H1 (cell line): ENCODE measurements around the gene ZNF777. TPM values are rescaled to one million over a fixed set of nuclear protein-coding genes. Genes with fewer than 3 reads are reported as not detected.

Experiments
- CTCF ChIA-PET: fragments of 300-600 bp; sonication (Branson Sonifier 250); formaldehyde crosslinking; loops from one replicate; lab custom pipeline; 2021; ENCODE audit not compliant: partially characterized antibody; lab: Charles Lee
- POLR2A ChIA-PET: fragments of 300-600 bp; sonication (Branson Sonifier 250); formaldehyde crosslinking; loops from one replicate; lab custom pipeline; 2021; ENCODE audit warnings: inconsistent platforms; ENCODE audit not compliant: partially characterized antibody; lab: Charles Lee
- DNase-seq, 2 experiments: peaks; one replicate each; pipeline versions ENCODE4 v3.0.0 to v3.0.0-alpha.2; 2010 to 2022; ENCODE audit warnings: low spot score in 2 of 2, low read depth in 1 of 2, mixed read lengths in 1 of 2
- FAIRE-seq: peaks from 2 replicates; lab custom pipeline; 2011; peaks lifted over from hg19 to GRCh38; lab: Jason Lieb, UNC
- H2AFZ ChIP-seq: 2 replicates; pipeline ENCODE4 v1.8.1; 2012; ENCODE audit warnings: low read length, inconsistent platforms
- H2AK5ac ChIP-seq: 2 replicates; pipeline ENCODE4 v1.6.1; 2013; ENCODE audit warnings: low read depth, low read length
- H2BK120ac ChIP-seq: replicated peaks from 2 replicates; pipeline ENCODE3; 2013; ENCODE audit warnings: low read depth, low read length, inconsistent platforms
- H2BK12ac ChIP-seq: 2 replicates; pipeline ENCODE4 v1.6.1; 2013; ENCODE audit warnings: low read depth, low read length
- H2BK15ac ChIP-seq: 2 replicates; pipeline ENCODE4 v1.6.1; 2013; ENCODE audit warnings: low read length
- H2BK20ac ChIP-seq: 2 replicates; pipeline ENCODE4 v1.6.1; 2013; ENCODE audit warnings: low read length
- H2BK5ac ChIP-seq: 2 replicates; pipeline ENCODE4 v1.6.1; 2013; ENCODE audit warnings: low read depth, low read length
- H3K14ac ChIP-seq: 2 replicates; pipeline ENCODE4 v1.6.1; 2013; ENCODE audit warnings: inconsistent platforms; ENCODE audit not compliant: insufficient read length
- H3K18ac ChIP-seq: 2 replicates; pipeline ENCODE4 v1.6.1; 2013; ENCODE audit warnings: low read length; ENCODE audit errors: extremely low read depth
- H3K23ac ChIP-seq: 2 replicates; pipeline ENCODE4 v1.6.1; 2013; ENCODE audit warnings: inconsistent platforms; ENCODE audit not compliant: insufficient read length
- H3K23me2 ChIP-seq: 2 replicates; pipeline ENCODE4 v1.6.1; 2013; ENCODE audit warnings: low read depth, low read length
- H3K27ac ChIP-seq: 2 replicates; pipeline ENCODE4 v1.6.1; 2011; ENCODE audit warnings: low read depth, low read length, inconsistent platforms
- H3K27me3 ChIP-seq, 4 experiments: replicated peaks in 1 of 4; 1 replicate in 1 of 4; 2 replicates in 3 of 4; pipeline versions ENCODE4 v1.6.1 to v1.8.1; 2011 to 2013; ENCODE audit warnings: low read length in 3 of 4, mild to moderate bottlenecking in 3 of 4, inconsistent platforms in 2 of 4, mixed read lengths in 2 of 4, moderate library complexity in 1 of 4; ENCODE audit not compliant: control insufficient read depth in 3 of 4, insufficient read depth in 3 of 4; ENCODE audit errors: extremely low read depth in 1 of 4
- H3K36me3 ChIP-seq, 4 experiments: 2 replicates each; pipeline versions ENCODE4 v1.6.1 to v1.8.1; 2011 to 2013; ENCODE audit warnings: mild to moderate bottlenecking in 4 of 4, low read length in 3 of 4, moderate library complexity in 2 of 4, control low read depth in 1 of 4, inconsistent platforms in 1 of 4; ENCODE audit not compliant: insufficient read depth in 4 of 4, control insufficient read depth in 2 of 4
- H3K4ac ChIP-seq: replicated peaks from 2 replicates; pipeline ENCODE3; 2013; ENCODE audit warnings: low read length, low read depth, mixed read lengths, inconsistent platforms; ENCODE audit not compliant: insufficient read length
- H3K4me1 ChIP-seq, 4 experiments: replicated peaks in 1 of 4; 1 replicate in 1 of 4; 2 replicates in 3 of 4; pipeline versions ENCODE4 v1.6.1 to v1.8.1; 2011 to 2013; ENCODE audit warnings: low read length in 3 of 4, inconsistent platforms in 2 of 4, mixed read lengths in 1 of 4; ENCODE audit not compliant: insufficient read depth in 4 of 4, control insufficient read depth in 3 of 4
- H3K4me2 ChIP-seq, 2 experiments: 2 replicates each; pipeline versions ENCODE4 v1.6.1 to v1.8.1; 2011 to 2013; ENCODE audit warnings: low read depth in 2 of 2, low read length in 2 of 2, control low read depth in 1 of 2, inconsistent platforms in 1 of 2, mild to moderate bottlenecking in 1 of 2; ENCODE audit not compliant: insufficient read depth in 1 of 2
- H3K4me3 ChIP-seq, 4 experiments: fragments of 200-600, 300-600 bp in 1 of 4; sonication (generic), shearing (Covaris generic), sonication (Bioruptor Twin) in 1 of 4; 2 replicates each; pipeline versions ENCODE4 v1.5.1 to v1.8.1; 2011 to 2016; ENCODE audit warnings: low read length in 4 of 4, low read depth in 3 of 4, control low read depth in 2 of 4, inconsistent platforms in 2 of 4, mild to moderate bottlenecking in 2 of 4, mixed read lengths in 1 of 4, moderate library complexity in 1 of 4; ENCODE audit not compliant: insufficient read depth in 2 of 4; ENCODE audit errors: extremely low read depth in 1 of 4
- H3K56ac ChIP-seq: replicated peaks from 2 replicates; pipeline ENCODE3; 2013; ENCODE audit warnings: low read depth, mild to moderate bottlenecking, mixed read lengths, low read length, inconsistent platforms; ENCODE audit not compliant: insufficient read length
- H3K79me1 ChIP-seq: 2 replicates; pipeline ENCODE4 v1.6.1; 2013; ENCODE audit warnings: low read depth, low read length, control low read depth
- H3K79me2 ChIP-seq, 2 experiments: 2 replicates each; pipeline versions ENCODE4 v1.6.1 to v1.8.1; 2012 to 2013; ENCODE audit warnings: low read length in 2 of 2, mild to moderate bottlenecking in 2 of 2, inconsistent platforms in 1 of 2; ENCODE audit not compliant: insufficient read depth in 2 of 2, control insufficient read depth in 1 of 2
- H3K9ac ChIP-seq, 4 experiments: replicated peaks in 1 of 4; 1 replicate in 1 of 4; 2 replicates in 3 of 4; pipeline versions ENCODE4 v1.6.1 to v1.8.1; 2011 to 2013; ENCODE audit warnings: low read depth in 3 of 4, low read length in 3 of 4, control low read depth in 2 of 4, mild to moderate bottlenecking in 2 of 4, moderate library complexity in 2 of 4, inconsistent platforms in 1 of 4; ENCODE audit errors: extremely low read depth in 1 of 4
- H3K9me3 ChIP-seq, 2 experiments: 2 replicates each; pipeline versions ENCODE4 v1.6.1 to v1.8.1; 2012 to 2013; ENCODE audit warnings: mild to moderate bottlenecking in 2 of 2, moderate library complexity in 2 of 2, control low read depth in 1 of 2, inconsistent platforms in 1 of 2, low read depth in 1 of 2, low read length in 1 of 2, mixed read lengths in 1 of 2; ENCODE audit not compliant: insufficient read depth in 2 of 2
- H4K20me1 ChIP-seq, 2 experiments: replicated peaks in 1 of 2; 2 replicates each; pipeline versions ENCODE3 to v1.8.1; 2011 to 2013; ENCODE audit warnings: inconsistent platforms in 2 of 2, low read length in 2 of 2, mild to moderate bottlenecking in 1 of 2; ENCODE audit not compliant: insufficient read depth in 2 of 2, control insufficient read depth in 1 of 2
- H4K5ac ChIP-seq: 2 replicates; pipeline ENCODE4 v1.6.1; 2013; ENCODE audit warnings: low read length, low read depth, mixed read lengths, inconsistent platforms; ENCODE audit not compliant: insufficient read length
- H4K8ac ChIP-seq: 2 replicates; pipeline ENCODE4 v1.8.0; 2013; ENCODE audit warnings: mild to moderate bottlenecking, moderate library complexity, low read length, inconsistent platforms; ENCODE audit not compliant: insufficient read depth; ENCODE audit errors: extremely low read depth
- H4K91ac ChIP-seq: replicated peaks from 2 replicates; pipeline ENCODE3; 2013; ENCODE audit warnings: low read length, mixed read lengths, inconsistent platforms; ENCODE audit not compliant: insufficient read length
- CTCF ChIP-seq, 3 experiments: IDR thresholded peaks; 1 replicate in 2 of 3; 2 replicates in 1 of 3; pipeline versions ENCODE4 v1.5.1 to v1.6.1; 2011; ENCODE audit warnings: low read length in 3 of 3, mild to moderate bottlenecking in 3 of 3, inconsistent platforms in 2 of 3, low read depth in 1 of 3, moderate library complexity in 1 of 3; ENCODE audit not compliant: insufficient read depth in 1 of 3; ENCODE audit errors: control extremely low read depth in 1 of 3
- EP300 ChIP-seq, 2 experiments: IDR thresholded peaks; 1 replicate in 1 of 2; 2 replicates in 1 of 2; pipeline ENCODE4 v1.6.1; 2011 to 2012; ENCODE audit warnings: low read depth in 2 of 2, low read length in 2 of 2, mild to moderate bottlenecking in 2 of 2, borderline replicate concordance in 1 of 2, inconsistent platforms in 1 of 2, moderate library complexity in 1 of 2
- GABPA ChIP-seq: IDR thresholded peaks from 2 replicates; pipeline ENCODE4 v1.6.1; 2011; ENCODE audit warnings: mild to moderate bottlenecking, low read length, moderate library complexity, borderline replicate concordance; ENCODE audit not compliant: insufficient read depth
- RAD21 ChIP-seq, 2 experiments: IDR thresholded peaks in 1 of 2; conservative IDR thresholded peaks in 1 of 2; 2 replicates each; pipeline ENCODE4 v1.6.1; 2011; ENCODE audit warnings: low read depth in 2 of 2, low read length in 2 of 2, improper control_type of control experiment in 1 of 2, inconsistent platforms in 1 of 2, mild to moderate bottlenecking in 1 of 2, moderate library complexity in 1 of 2
- SIN3A ChIP-seq, 2 experiments: IDR thresholded peaks in 1 of 2; conservative IDR thresholded peaks in 1 of 2; 2 replicates each; pipeline ENCODE4 v1.6.1; 2011 to 2012; ENCODE audit warnings: low read length in 2 of 2, improper control_type of control experiment in 1 of 2, low read depth in 1 of 2, mild to moderate bottlenecking in 1 of 2
- WGBS, 2 experiments: shearing (Covaris generic) in 1 of 2; methylation state at CpG; one replicate each; pipeline versions ENCODE4 v1.1.6 to v1.1.7; 2013 to 2015; ENCODE audit warnings: low lambda C conversion rate in 2 of 2, mixed read lengths in 2 of 2, inconsistent platforms in 1 of 2, low coverage in 1 of 2, missing lambda C conversion rate in 1 of 2; ENCODE audit not compliant: insufficient replicate concordance in 2 of 2, insufficient coverage in 1 of 2, insufficient read length in 1 of 2; ENCODE audit errors: extremely low coverage in 1 of 2, missing lambda C conversion rate in 1 of 2; 5-methylcytosine and 5-hydroxymethylcytosine counted together
- polyA plus RNA-seq, 7 experiments: library from polyadenylated mRNA; depleted of rRNA in 3 of 7; stranded (reverse) in 5 of 7; unstranded in 2 of 7; fragments of >200 nt in 5 of 7; fragments of 200-250 nt in 2 of 7; gene quantifications; 1 replicate in 5 of 7; 2 replicates in 1 of 7; 4 replicates in 1 of 7; pipeline versions ENCODE4 v1.2.1 to v1.2.3, GENCODE V29; 2011 to 2013; ENCODE audit warnings: missing spikeins in 2 of 7, mixed read lengths in 2 of 7
- total RNA-seq: library from RNA; stranded (reverse); fragmentation: NEBNext Ultra II Directional; extraction: Animal tissue kit (Norgen Biotek cat#: 25700); gene quantifications from 2 replicates; pipeline ENCODE4 v1.2.1, GENCODE V29; 2021

ZNF777 gene
- total and polyA plus RNA-seq, 2 of the 8 experiments (the other 6 are each of a cell fraction or from before 2014, with no cell fraction given), result 8.0 to 10.1 TPM

GRCh38 chr7:149489391-149490024, 28.6 kb upstream of the ZNF777 start:
- Histone ChIP-seq H2BK12ac (no peak overlapping the region), H3K9ac (no peak overlapping the region), H3K27ac (no peak overlapping the region), H2AFZ (no peak overlapping the region), H3K9me3 (no peaks in the 10 kb centered on the region), H3K27me3 (no peaks in the 10 kb centered on the region), H4K91ac (no peak overlapping the region), H4K8ac (no peak overlapping the region), H2BK20ac (no peak overlapping the region), H4K20me1 (no peaks in the 10 kb centered on the region), H2BK120ac (no peak overlapping the region), H3K56ac (no peak overlapping the region), H3K23me2 (no peaks in the 10 kb centered on the region), H2BK5ac (no peak overlapping the region), H3K4me1 (no peaks in the 10 kb centered on the region), H3K4ac (no peak overlapping the region), H2AK5ac (no peak overlapping the region), H3K36me3 (peaks cover 9 to 35% (median 20%) of the 10 kb centered on the region in 4 experiments; a peak in 6 of 8 replicates), H3K79me2 (no peaks in the 10 kb centered on the region), H3K23ac (no peak overlapping the region), H2BK15ac (no peak overlapping the region), H3K4me2 (no peak overlapping the region), H4K5ac (no peak overlapping the region), H3K18ac (no peak overlapping the region), H3K4me3 (no peak overlapping the region), H3K79me1 (no peaks in the 10 kb centered on the region), H3K14ac (no peak overlapping the region)
- CTCF ChIA-PET, result interaction anchor here (1.0 to 1.5 kb wide), 4 partner anchors 14 to 53 kb away, joined by 3 to 7 read pairs (median 4); no protein-coding TSS in a partner anchor
- POLR2A ChIA-PET, result interaction anchor here (0.8 kb wide), 1 partner anchor 29 kb away, joined by 3 read pairs; no protein-coding TSS in a partner anchor
- TF ChIP-seq CTCF (IDR thresholded peaks at IDR 0.05; ENCODE audit: control extremely low read depth in 1 of 3, insufficient read depth in 1 of 3, low read depth in 1 of 3, low read length in 3 of 3) (peak; percentile 71 to 84 (median 71)), EP300 (IDR thresholded peaks at IDR 0.05; ENCODE audit: borderline replicate concordance in 1 of 2, low read depth in 2 of 2, low read length in 2 of 2) (peak in 1 of 2 experiments; percentile 14; a peak in 1 of 3 replicates), GABPA (peak; percentile 11; the same call in 1 of the 2 replicates), SIN3A (conservative IDR thresholded peaks at IDR 0.05 in 1 of 2, IDR thresholded peaks at IDR 0.05 in 1 of 2; ENCODE audit: low read depth in 1 of 2, low read length in 2 of 2) (no peak), RAD21 (IDR thresholded peaks at IDR 0.05 in 1 of 2, conservative IDR thresholded peaks at IDR 0.05 in 1 of 2; ENCODE audit: low read depth in 2 of 2, low read length in 2 of 2) (peak; percentile 32 to 57)
- no peak for FAIRE-seq
- no peak for DNase-seq
- 85% methylated on average over 15 of the region's 15 CpGs; no CpG with 5 or more reads in 1 of the 2 experiments for WGBS, 2 experiments
